Lower lobe of right lung (tissue), 2 donors: ENCODE data around the gene QRFP. TPM values are rescaled to one million over a fixed set of nuclear protein-coding genes. Genes with fewer than 3 reads are reported as not detected.
"Not testable (repeated sequence)": the region's sequence is repeated elsewhere in the genome, so short reads cannot be mapped to it uniquely, and the experiment has no call there.

Experiments
- ATAC-seq, 2 donors: fragments of 200-7000 bp; cut with Tn5 transposase; one replicate each; pipeline ENCODE4 v1.9.1; 2020 to 2022; ENCODE audit warnings: mild to moderate bottlenecking in 2 of 2, moderate library complexity in 2 of 2
- DNase-seq: peaks from one replicate; pipeline ENCODE4 v3.0.0-alpha.2; 2020
- H3K27ac ChIP-seq: fragments of 200-600 bp; one replicate; pipeline ENCODE4 v1.8.0; 2022
- H3K27me3 ChIP-seq: fragments of 200-600 bp; one replicate; pipeline ENCODE4 v1.8.0; 2022; ENCODE audit warnings: low read depth
- H3K36me3 ChIP-seq: fragments of 200-600 bp; one replicate; pipeline ENCODE4 v1.8.0; 2022; ENCODE audit warnings: mild to moderate bottlenecking
- H3K4me1 ChIP-seq: fragments of 200-600 bp; one replicate; pipeline ENCODE4 v1.8.0; 2022
- H3K4me3 ChIP-seq: fragments of 200-600 bp; one replicate; pipeline ENCODE4 v1.8.0; 2022; ENCODE audit warnings: mild to moderate bottlenecking
- H3K9me3 ChIP-seq: fragments of 200-600 bp; one replicate; pipeline ENCODE4 v1.8.0; 2022
- intact Hi-C: fragments of 100-400 bp; cut with DNase I; formaldehyde crosslinking; loops from one replicate; pipeline ENCODE4 v1.11.0; 2022
- total RNA-seq: library from RNA; stranded (reverse); fragmentation: NEBNext Ultra II Directional; extraction: Animal tissue kit (Norgen Biotek cat#: 25700); gene quantifications from one replicate; pipeline ENCODE4 v1.2.1, GENCODE V29; 2021
- TF ChIP-seq, protein P1 (sequence below): fragments of 200-600 bp; IDR thresholded peaks from one replicate; pipeline ENCODE4 v1.8.0; 2022; ENCODE audit warnings: antibody characterized with exemption, mild to moderate bottlenecking
- donor health status: DM: no; HTN: yes; CAD: no; lungs with severe emphysema.

The QRFP gene
- total RNA-seq, 1 donor from 2014 or later: not detected

DNA sequence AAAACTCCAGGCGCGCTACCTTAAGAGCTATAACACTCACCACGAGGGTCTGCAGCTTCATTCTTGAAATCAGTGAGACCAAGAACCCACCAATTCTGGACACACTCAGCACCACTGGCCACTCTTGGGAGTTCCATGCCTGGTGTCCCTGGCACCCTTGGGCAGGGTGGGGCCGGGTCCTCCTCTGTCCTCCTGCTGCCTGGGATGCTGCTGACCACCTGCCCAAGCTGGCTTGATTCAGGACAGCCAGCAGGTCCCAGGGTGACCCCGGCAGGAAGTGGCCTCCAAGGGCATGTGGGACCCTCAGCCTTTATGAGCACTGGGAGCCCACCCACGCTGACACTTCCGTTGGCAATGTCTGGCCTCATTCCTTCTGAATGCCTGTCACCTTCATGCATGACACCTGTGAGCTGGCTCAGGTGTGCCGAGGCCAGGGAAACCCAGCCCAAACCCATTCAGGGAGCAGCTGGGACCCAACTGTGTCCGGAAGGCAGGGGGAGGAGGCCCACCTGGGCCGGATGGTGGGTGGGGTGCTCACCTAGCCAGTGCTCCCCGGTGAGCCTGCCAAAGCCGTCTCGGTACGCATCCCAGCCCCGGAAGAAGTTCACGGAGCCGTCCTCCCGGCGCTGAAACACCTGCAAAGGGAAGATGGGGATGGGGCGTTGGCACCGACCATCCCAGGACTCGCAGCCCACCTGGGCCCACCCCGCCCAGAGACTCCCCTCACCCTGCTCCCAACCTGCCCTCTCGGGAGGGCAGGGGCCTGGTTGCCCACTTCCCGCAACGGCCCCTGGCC is 14.8 kb upstream of the QRFP start:
- intact Hi-C loops: no loop called here
- Histone ChIP-seq H3K4me3 (no peak overlapping the region), H3K27ac (no peak overlapping the region), H3K4me1 (no peaks in the 10 kb centered on the region), H3K27me3 (peaks cover 9% of the 10 kb centered on the region), H3K36me3 (no peaks in the 10 kb centered on the region), H3K9me3 (no peaks in the 10 kb centered on the region)
- TF ChIP-seq, protein P1, sequence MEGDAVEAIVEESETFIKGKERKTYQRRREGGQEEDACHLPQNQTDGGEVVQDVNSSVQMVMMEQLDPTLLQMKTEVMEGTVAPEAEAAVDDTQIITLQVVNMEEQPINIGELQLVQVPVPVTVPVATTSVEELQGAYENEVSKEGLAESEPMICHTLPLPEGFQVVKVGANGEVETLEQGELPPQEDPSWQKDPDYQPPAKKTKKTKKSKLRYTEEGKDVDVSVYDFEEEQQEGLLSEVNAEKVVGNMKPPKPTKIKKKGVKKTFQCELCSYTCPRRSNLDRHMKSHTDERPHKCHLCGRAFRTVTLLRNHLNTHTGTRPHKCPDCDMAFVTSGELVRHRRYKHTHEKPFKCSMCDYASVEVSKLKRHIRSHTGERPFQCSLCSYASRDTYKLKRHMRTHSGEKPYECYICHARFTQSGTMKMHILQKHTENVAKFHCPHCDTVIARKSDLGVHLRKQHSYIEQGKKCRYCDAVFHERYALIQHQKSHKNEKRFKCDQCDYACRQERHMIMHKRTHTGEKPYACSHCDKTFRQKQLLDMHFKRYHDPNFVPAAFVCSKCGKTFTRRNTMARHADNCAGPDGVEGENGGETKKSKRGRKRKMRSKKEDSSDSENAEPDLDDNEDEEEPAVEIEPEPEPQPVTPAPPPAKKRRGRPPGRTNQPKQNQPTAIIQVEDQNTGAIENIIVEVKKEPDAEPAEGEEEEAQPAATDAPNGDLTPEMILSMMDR: no peak
- ATAC-seq (no peak), DNase-seq (no peak)

DNA sequence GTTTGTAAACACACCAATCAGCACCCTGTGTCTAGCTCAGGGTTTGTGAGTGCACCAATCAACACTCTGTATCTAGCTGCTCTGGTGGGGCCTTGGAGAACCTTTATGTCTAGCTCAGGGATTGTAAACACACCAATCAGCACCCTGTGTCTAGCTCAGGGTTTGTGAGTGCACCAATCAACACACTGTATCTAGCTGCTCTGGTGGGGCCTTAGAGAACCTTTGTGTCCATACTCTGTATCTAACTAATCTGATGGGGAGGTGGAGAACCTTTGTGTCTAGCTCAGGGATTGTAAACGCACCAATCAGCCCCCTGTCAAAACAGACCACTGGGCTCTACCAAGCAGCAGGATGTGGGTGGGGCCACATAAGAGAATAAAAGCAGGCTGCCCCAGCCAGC is 14.1 kb upstream of the QRFP start:
- H3K27ac ChIP-seq, H3K4me1 ChIP-seq, H3K4me3 ChIP-seq, ATAC-seq, H3K36me3 ChIP-seq, H3K9me3 ChIP-seq, DNase-seq, intact Hi-C loops: not testable (repeated sequence)
- peaks cover 16% of the 10 kb centered on the region for H3K27me3 ChIP-seq

DNA sequence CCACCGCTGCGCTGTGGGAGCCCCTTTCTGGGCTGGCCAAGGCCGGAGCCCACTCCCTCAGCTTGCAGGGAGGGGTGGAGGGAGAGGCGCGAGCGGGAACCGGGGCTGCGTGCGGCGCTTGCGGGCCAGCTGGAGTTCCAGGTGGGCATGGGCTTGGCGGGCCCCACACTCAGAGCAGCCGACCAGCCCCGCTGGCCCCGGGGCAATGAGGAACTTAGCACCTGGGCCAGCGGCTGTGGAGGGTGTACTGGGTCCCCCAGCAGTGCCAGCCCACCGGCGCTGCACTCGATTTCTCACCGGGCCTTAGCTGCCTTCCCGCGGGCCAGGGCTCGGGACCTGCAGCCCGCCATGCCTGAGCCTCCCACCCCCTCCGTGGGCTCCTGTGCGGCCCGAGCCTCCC is 13.4 kb upstream of the QRFP start:
- not testable (repeated sequence) for DNase-seq

DNA sequence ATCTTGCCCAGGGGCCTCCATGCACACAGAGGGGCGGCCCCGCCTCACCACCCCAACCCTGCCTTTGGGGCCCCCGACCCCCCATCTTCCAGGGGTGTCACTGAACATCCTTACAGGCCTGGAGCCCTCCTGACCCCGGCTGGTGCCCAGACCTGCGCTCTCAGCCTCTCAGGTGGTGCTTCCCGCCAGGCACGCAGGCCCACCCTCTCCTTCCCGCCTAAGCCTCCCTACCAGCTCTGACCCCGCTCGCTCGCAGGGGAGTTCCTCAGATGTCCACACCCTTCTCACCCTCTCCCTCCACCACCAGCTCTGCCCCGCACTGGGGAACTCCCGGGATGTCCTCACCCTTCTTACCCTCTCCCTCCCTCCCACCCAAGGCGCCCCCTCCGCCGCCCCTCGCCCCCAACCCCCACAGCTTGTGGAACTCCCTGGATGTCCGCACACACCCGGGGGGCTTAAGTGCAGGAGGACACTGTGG is 12.3 kb upstream of the QRFP start:
- ATAC-seq (no peak), DNase-seq (no peak)
- no peak overlapping the region for H3K4me3 ChIP-seq
- H3K9me3 ChIP-seq: no peaks in the 10 kb centered on the region
- H3K4me1 ChIP-seq: no peaks in the 10 kb centered on the region
- TF ChIP-seq, protein P1: no peak
- no peak overlapping the region for H3K27ac ChIP-seq
- no peaks in the 10 kb centered on the region for H3K36me3 ChIP-seq
- intact Hi-C loops: no loop called here
- H3K27me3 ChIP-seq: peaks cover 23% of the 10 kb centered on the region

More for the DNA sequence above, 13.4 kb upstream of the QRFP start:
- H3K9me3 ChIP-seq, ATAC-seq, H3K4me3 ChIP-seq, H3K27ac ChIP-seq, intact Hi-C loops, H3K4me1 ChIP-seq, H3K36me3 ChIP-seq: not testable (repeated sequence)
- H3K27me3 ChIP-seq: peaks cover 23% of the 10 kb centered on the region

DNA sequence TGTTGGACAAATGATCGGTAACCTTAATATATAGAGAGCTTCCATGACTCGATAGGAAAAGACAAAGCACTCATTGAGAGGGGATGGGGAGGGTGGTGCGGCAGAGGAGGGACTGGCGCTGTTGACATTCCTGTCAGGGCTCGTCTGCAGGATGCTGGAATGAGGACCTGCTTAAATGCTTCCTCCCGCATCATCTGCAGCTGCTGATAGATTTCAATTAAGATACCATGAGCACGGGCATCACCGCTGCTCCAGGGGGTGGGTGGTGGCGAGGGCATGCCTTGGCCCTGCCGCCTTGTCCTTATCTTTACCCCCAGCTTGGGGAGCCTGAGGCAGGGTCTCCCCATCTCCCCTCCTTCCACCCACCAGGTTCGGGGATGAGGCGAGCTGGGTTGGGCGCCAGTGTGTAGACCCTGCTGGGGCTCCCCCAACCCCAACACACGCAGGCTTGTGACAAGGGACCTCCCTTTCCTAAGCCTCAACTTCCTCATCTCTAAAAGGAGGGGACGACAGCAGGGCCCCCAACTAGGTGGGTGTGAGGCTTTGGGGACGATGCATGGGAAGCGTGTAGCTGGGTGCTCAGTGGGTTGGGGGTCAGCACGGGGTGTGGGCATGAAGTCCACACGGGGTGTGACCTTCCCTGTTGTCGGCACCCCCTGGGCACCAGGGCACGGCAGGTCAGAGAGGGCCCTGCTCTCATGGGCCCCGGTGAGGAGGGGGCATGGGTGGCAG is 11.7 kb upstream of the QRFP start:
- no peaks in the 10 kb centered on the region for H3K36me3 ChIP-seq
- TF ChIP-seq, protein P1: no peak
- no peak overlapping the region for H3K4me3 ChIP-seq
- H3K4me1 ChIP-seq: no peaks in the 10 kb centered on the region
- H3K9me3 ChIP-seq: no peaks in the 10 kb centered on the region
- no peak for DNase-seq
- intact Hi-C loops: no loop called here
- H3K27ac ChIP-seq: no peak overlapping the region
- peaks cover 26% of the 10 kb centered on the region for H3K27me3 ChIP-seq
- ATAC-seq: no peak

DNA sequence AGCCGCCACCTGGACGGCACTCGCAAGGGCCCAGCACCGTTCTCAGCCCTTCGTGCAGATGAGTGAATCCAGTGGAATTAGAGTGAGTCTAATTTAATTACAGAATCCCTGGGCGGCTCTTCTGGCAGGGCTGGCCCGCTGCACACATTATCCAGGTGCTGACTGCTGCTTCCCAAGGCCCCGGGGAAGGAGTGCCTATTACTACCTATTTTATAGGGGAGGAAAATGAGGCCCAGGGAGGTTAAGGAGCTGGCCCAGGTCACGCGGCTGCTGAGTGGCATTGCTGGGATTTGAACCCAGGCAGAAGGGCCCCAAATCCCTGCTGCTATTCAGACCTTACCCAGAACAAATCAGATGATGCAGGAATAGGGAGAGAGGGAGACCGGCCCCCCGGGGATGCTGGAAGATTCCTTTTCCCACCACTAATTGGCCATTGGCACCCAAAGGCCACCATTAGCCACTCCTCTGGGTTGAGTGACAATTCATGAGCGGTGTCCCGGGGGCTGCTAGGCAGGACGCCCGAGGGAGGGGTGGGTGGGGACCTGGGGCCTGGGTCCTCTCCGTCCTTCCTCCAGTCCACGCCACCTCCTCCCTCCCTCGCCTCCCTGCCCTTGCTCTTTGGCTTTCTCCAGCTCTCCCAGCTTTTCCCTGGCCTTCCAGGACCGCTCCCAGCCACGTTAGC is 10.3 kb upstream of the QRFP start:
- H3K27me3 ChIP-seq: peaks cover 40% of the 10 kb centered on the region

More for the DNA sequence above, 10.3 kb upstream of the QRFP start:
- ATAC-seq (no peak), DNase-seq (no peak)
- H3K4me1 ChIP-seq: no peaks in the 10 kb centered on the region
- no peak overlapping the region for H3K4me3 ChIP-seq
- no peak overlapping the region for H3K27ac ChIP-seq
- no peaks in the 10 kb centered on the region for H3K36me3 ChIP-seq
- TF ChIP-seq, protein P1: no peak
- H3K9me3 ChIP-seq: no peaks in the 10 kb centered on the region
- intact Hi-C loops: no loop called here
